ENCODE results near the gene HSD17B1. TPM values are rescaled to one million over a fixed set of nuclear protein-coding genes. Genes with fewer than 3 reads are reported as not detected.
A peak's percentile ranks its signal among the peaks of the same experiment; 100 is the strongest.

The HSD17B1 gene
- total RNA-seq, 1 donor from 2014 or later: 2.2 TPM

- Mint-ChIP-seq H3K4me3 (no peak overlapping the region), H3K27ac (no peak overlapping the region), H3K9me3 (no peaks in the 10 kb centered on the region), H3K36me3 (peaks cover 21% of the 10 kb centered on the region), H3K4me1 (ENCODE audit: unreplicated experiment) (peaks cover 17% of the 10 kb centered on the region), H3K27me3 (no peaks in the 10 kb centered on the region)
- no peak for TF ChIP-seq CTCF (conservative IDR thresholded peaks at IDR 0.05)
- no peak for DNase-seq (ENCODE audit: extremely low spot score, unreplicated experiment)
Measured at GRCh38 chr17:42571435-42572225, 18.9 kb downstream of the HSD17B1 start.

GRCh38 chr17:42573095-42573494 lies 20.4 kb downstream of the HSD17B1 start:
- no peak for TF ChIP-seq CTCF (conservative IDR thresholded peaks at IDR 0.05)
- Mint-ChIP-seq H3K27me3 (no peaks in the 10 kb centered on the region), H3K9me3 (no peaks in the 10 kb centered on the region), H3K4me1 (ENCODE audit: unreplicated experiment) (peaks cover 20% of the 10 kb centered on the region), H3K36me3 (peaks cover 18% of the 10 kb centered on the region), H3K4me3 (no peak overlapping the region), H3K27ac (no peak overlapping the region)
- DNase-seq (ENCODE audit: extremely low spot score, unreplicated experiment): no peak

GRCh38 chr17:42574463-42574862 lies 21.7 kb downstream of the HSD17B1 start:
- DNase-seq (ENCODE audit: extremely low spot score, unreplicated experiment): no peak

GRCh38 chr17:42577140-42577531 lies 24.4 kb downstream of the HSD17B1 start:
- peaks cover 13% of the 10 kb centered on the region for H3K36me3 Mint-ChIP-seq
- peak overlapping the region; percentile 80 for H3K27ac Mint-ChIP-seq
- peak overlapping the region; percentile 99 for H3K4me3 Mint-ChIP-seq
- H3K27me3 Mint-ChIP-seq: no peaks in the 10 kb centered on the region
- DNase-seq (ENCODE audit: extremely low spot score, unreplicated experiment): no peak
- no peak for TF ChIP-seq CTCF (conservative IDR thresholded peaks at IDR 0.05)
- H3K4me1 Mint-ChIP-seq (ENCODE audit: unreplicated experiment): peaks cover 29% of the 10 kb centered on the region
- H3K9me3 Mint-ChIP-seq: no peaks in the 10 kb centered on the region

More at GRCh38 chr17:42574463-42574862, 21.7 kb downstream of the HSD17B1 start:
- no peaks in the 10 kb centered on the region for H3K9me3 Mint-ChIP-seq
- no peak overlapping the region for H3K4me3 Mint-ChIP-seq
- TF ChIP-seq CTCF (conservative IDR thresholded peaks at IDR 0.05): no peak
- peaks cover 25% of the 10 kb centered on the region for H3K4me1 Mint-ChIP-seq (ENCODE audit: unreplicated experiment)
- H3K27me3 Mint-ChIP-seq: no peaks in the 10 kb centered on the region
- H3K27ac Mint-ChIP-seq: no peak overlapping the region
- peaks cover 18% of the 10 kb centered on the region for H3K36me3 Mint-ChIP-seq

GRCh38 chr17:42577532-42578281 lies 25.0 kb downstream of the HSD17B1 start, which contains the start of gene PSMC3IP:
Gene PSMC3IP (minus strand): TSS chr17:42577729. CDS start chr17:42577686, 43 bp downstream.
- peaks cover 13% of the 10 kb centered on the region for H3K36me3 Mint-ChIP-seq
- peak; percentile 94 for DNase-seq (ENCODE audit: extremely low spot score, unreplicated experiment)
- H3K4me1 Mint-ChIP-seq (ENCODE audit: unreplicated experiment): peaks cover 29% of the 10 kb centered on the region
- no peaks in the 10 kb centered on the region for H3K27me3 Mint-ChIP-seq
- TF ChIP-seq CTCF (conservative IDR thresholded peaks at IDR 0.05): no peak
- peak within 1 kb of the TSS; percentile 99 for H3K4me3 Mint-ChIP-seq
- no peaks in the 10 kb centered on the region for H3K9me3 Mint-ChIP-seq
- H3K27ac Mint-ChIP-seq: peak within 1 kb of the TSS; percentile 94

Data from type B pancreatic cell (in vitro differentiated cells).